ENCODE results near the gene C2orf49. TPM values are rescaled to one million over a fixed set of nuclear protein-coding genes. Genes with fewer than 3 reads are reported as not detected.

C2orf49 gene
- total RNA-seq, 1 experiment from 2014 or later, result 11.6 TPM

- ChIA-PET CTCF (interaction anchor here (0.6 to 0.8 kb wide), 2 partner anchors 122 to 124 kb away, joined by 5 to 14 read pairs; no protein-coding TSS in a partner anchor), POLR2A (ENCODE audit: unreplicated experiment) (interaction anchor here (0.6 to 0.7 kb wide), 2 partner anchors 13 to 127 kb away, joined by 3 to 11 read pairs; no protein-coding TSS in a partner anchor)
- Histone ChIP-seq H4K20me1 (ENCODE audit: low read length) (peaks cover 15% of the 10 kb centered on the region; the same call in 1 of the 2 replicates), H3K4me3 (ENCODE audit: low read length) (peak overlapping the region; percentile 97), H3K79me2 (ENCODE audit: low read length) (peaks cover 70% of the 10 kb centered on the region), H3K36me3 (ENCODE audit: low read depth, low read length) (peaks cover 34% of the 10 kb centered on the region), H3K4me1 (ENCODE audit: insufficient read depth, low read length) (peaks cover 51% of the 10 kb centered on the region), H3K27ac (ENCODE audit: low read length) (peak overlapping the region; percentile 96), H3K4me2 (ENCODE audit: low read length) (peak overlapping the region; percentile 86), H2AFZ (ENCODE audit: low read length) (no peak overlapping the region), H3F3A (ENCODE audit: low read length, unreplicated experiment) (peaks cover 4% of the 10 kb centered on the region), H3K9ac (ENCODE audit: low read length) (peak overlapping the region; percentile 100), H3K27me3 (ENCODE audit: low read length) (no peaks in the 10 kb centered on the region), H3K9me2 (replicated peaks; ENCODE audit: low read length) (no peaks in the 10 kb centered on the region), H3K9me3 (ENCODE audit: low read length) (no peaks in the 10 kb centered on the region)
- intact Hi-C loops (cut with micrococcal nuclease), result loop anchor here (2.0 kb wide), 1 partner anchor 124 kb away; no protein-coding TSS in a partner anchor
- TF ChIP-seq EZH2phosphoT487 (IDR thresholded peaks at IDR 0.05; ENCODE audit: borderline replicate concordance, low read length), result no peak
- peak; percentile 57 for DNase-seq
- TSS peak; percentile 98 for BruUV-seq (replicated peaks)
- peak; percentile 12 for ATAC-seq
Observed at GRCh38 chr2:105397025-105397722, 59.8 kb downstream of the C2orf49 start.

- Histone ChIP-seq H3F3A (ENCODE audit: low read length, unreplicated experiment) (peaks cover 4% of the 10 kb centered on the region), H3K27me3 (ENCODE audit: low read length) (no peaks in the 10 kb centered on the region), H3K36me3 (ENCODE audit: low read depth, low read length) (peaks cover 33% of the 10 kb centered on the region), H3K9me2 (replicated peaks; ENCODE audit: low read length) (no peaks in the 10 kb centered on the region), H3K79me2 (ENCODE audit: low read length) (peaks cover 63% of the 10 kb centered on the region), H4K20me1 (ENCODE audit: low read length) (peaks cover 15% of the 10 kb centered on the region; the same call in 1 of the 2 replicates), H3K4me2 (ENCODE audit: low read length) (peak overlapping the region; percentile 86), H3K27ac (ENCODE audit: low read length) (peak overlapping the region; percentile 96), H2AFZ (ENCODE audit: low read length) (no peak overlapping the region), H3K4me1 (ENCODE audit: insufficient read depth, low read length) (peaks cover 49% of the 10 kb centered on the region), H3K4me3 (ENCODE audit: low read length) (peak overlapping the region; percentile 97), H3K9me3 (ENCODE audit: low read length) (no peaks in the 10 kb centered on the region), H3K9ac (ENCODE audit: low read length) (peak overlapping the region; percentile 100)
- no peak for DNase-seq
- no peak for ATAC-seq
- no peak for TF ChIP-seq EZH2phosphoT487 (IDR thresholded peaks at IDR 0.05; ENCODE audit: borderline replicate concordance, low read length)
- no peak for TF ChIP-seq CTCF (conservative IDR thresholded peaks at IDR 0.05; ENCODE audit: low read depth, low read length)
- TF ChIP-seq EZH2 (IDR thresholded peaks at IDR 0.05; ENCODE audit: low read length, unreplicated experiment), result no peak
- CTCF ChIA-PET, result no interaction called here
- intact Hi-C loops (cut with micrococcal nuclease), result loop anchor here (2.0 kb wide), 1 partner anchor 123 kb away; no protein-coding TSS in a partner anchor
- POLR2A ChIA-PET (ENCODE audit: unreplicated experiment), result interaction anchor here (0.6 to 0.7 kb wide), 2 partner anchors 12 kb away, joined by 3 to 4 read pairs; no protein-coding TSS in a partner anchor
- BruUV-seq (replicated peaks), result TSS peak; percentile 29
Observed at GRCh38 chr2:105397953-105398335, 60.6 kb downstream of the C2orf49 start.

- ChIA-PET CTCF (no interaction called here), POLR2A (ENCODE audit: unreplicated experiment) (interaction anchor here (0.6 to 0.7 kb wide), 2 partner anchors 11 to 13 kb away, joined by 3 to 4 read pairs; no protein-coding TSS in a partner anchor)
- no peaks in the 10 kb centered on the region for H3K27me3 ChIP-seq (ENCODE audit: low read length)
- peak within 1 kb of the TSS; percentile 78 for H2AFZ ChIP-seq (ENCODE audit: low read length)
- no peaks in the 10 kb centered on the region for H3K9me2 ChIP-seq (replicated peaks; ENCODE audit: low read length)
- peaks cover 56% of the 10 kb centered on the region for H3K79me2 ChIP-seq (ENCODE audit: low read length)
- BruUV-seq (replicated peaks), result no TSS peak
- peaks cover 49% of the 10 kb centered on the region for H3K4me1 ChIP-seq (ENCODE audit: insufficient read depth, low read length)
- H3K4me2 ChIP-seq (ENCODE audit: low read length), result peak within 1 kb of the TSS; percentile 86
- peaks cover 15% of the 10 kb centered on the region; the same call in 1 of the 2 replicates for H4K20me1 ChIP-seq (ENCODE audit: low read length)
- H3K9ac ChIP-seq (ENCODE audit: low read length), result peak within 1 kb of the TSS; percentile 100
- intact Hi-C loops (cut with micrococcal nuclease), result no loop called here
- H3K9me3 ChIP-seq (ENCODE audit: low read length), result no peaks in the 10 kb centered on the region
- peaks cover 26% of the 10 kb centered on the region for H3K36me3 ChIP-seq (ENCODE audit: low read depth, low read length)
- peak; percentile 69 for ATAC-seq
- peak within 1 kb of the TSS; percentile 97 for H3K4me3 ChIP-seq (ENCODE audit: low read length)
- DNase-seq, result peak; percentile 83
- TF ChIP-seq EZH2 (IDR thresholded peaks at IDR 0.05; ENCODE audit: low read length, unreplicated experiment) (no peak), EZH2phosphoT487 (IDR thresholded peaks at IDR 0.05; ENCODE audit: borderline replicate concordance, low read length) (no peak), CTCF (conservative IDR thresholded peaks at IDR 0.05; ENCODE audit: low read depth, low read length) (peak; percentile 51)
- peaks cover 4% of the 10 kb centered on the region for H3F3A ChIP-seq (ENCODE audit: low read length, unreplicated experiment)
- H3K27ac ChIP-seq (ENCODE audit: low read length), result peak within 1 kb of the TSS; percentile 96
Observed at GRCh38 chr2:105398336-105399206, 61.2 kb downstream of the C2orf49 start, which contains the start of gene FHL2. Gene FHL2, minus strand, starts transcription at chr2:105399051. Its CDS starts 12,535 bp downstream, at chr2:105386516.

Data from PC-3 (cell line).